Nucleus accumbens (tissue), 56 donors: ENCODE measurements around the gene CHRM5.
A peak's percentile ranks its signal among the peaks of the same experiment; 100 is the strongest.

Source experiments
- DNase-seq, 56 donors: peaks; one replicate each; lab custom pipeline; 2025; lab: John Stamatoyannopoulos, UW

The CHRM5 gene

GRCh38 chr15:34084086-34084485 lies 115.8 kb downstream of the CHRM5 start:
- DNase-seq: peak in 11 of 56 donors; percentile 1 to 24 (median 7)

- no peak for DNase-seq
Observed at GRCh38 chr15:34085746-34086145, 117.4 kb downstream of the CHRM5 start.

GRCh38 chr15:34099914-34100313 lies 131.6 kb downstream of the CHRM5 start:
- no peak for DNase-seq

- DNase-seq: peak; percentile 77 to 99 (median 97)
Observed at GRCh38 chr15:34101366-34102174, 133.3 kb downstream of the CHRM5 start, which contains the start of the genes EMC7 and PGBD4. TSS of gene EMC7 (minus strand) at chr15:34101862. CDS start at chr15:34101839, 23 bp downstream. TSS of gene PGBD4 (plus strand) at chr15:34102083. CDS start at chr15:34102532, 449 bp downstream.

GRCh38 chr15:34102175-34102925 lies 134.1 kb downstream of the CHRM5 start:
- no peak for DNase-seq

GRCh38 chr15:34106423-34106822 lies 138.1 kb downstream of the CHRM5 start:
- DNase-seq: no peak

GRCh38 chr15:34107315-34107714 lies 139.0 kb downstream of the CHRM5 start:
- no peak for DNase-seq

- DNase-seq: peak in 1 of 56 donors; percentile 5
Observed at GRCh38 chr15:34109797-34110663, 141.7 kb downstream of the CHRM5 start.

- no peak for DNase-seq
Observed at GRCh38 chr15:34111488-34111887, 143.2 kb downstream of the CHRM5 start.

GRCh38 chr15:34114215-34114614 lies 145.9 kb downstream of the CHRM5 start:
- no peak for DNase-seq

- DNase-seq: no peak
Observed at GRCh38 chr15:34114739-34115138, 146.4 kb downstream of the CHRM5 start.

- DNase-seq: no peak
Observed at GRCh38 chr15:34116620-34117019, 148.3 kb downstream of the CHRM5 start.
